HepG2 (cell line): ENCODE measurements around the gene GALNT16. TPM values are rescaled to one million over a fixed set of nuclear protein-coding genes. Genes with fewer than 3 reads are reported as not detected.

ENCODE experiments used
- ATAC-seq: fragments of 200-7000 bp; cut with Tn5 transposase; 3 replicates; pipeline ENCODE4 v1.9.1; 2020; ENCODE audit warnings: mild to moderate bottlenecking, moderate library complexity
- BruUV-seq: library from RNA; stranded (reverse); fragments of 400-500 nt; replicated peaks from 2 replicates; lab custom pipeline; 2021; lab: Mats Ljungman, UMichigan
- CTCF ChIA-PET: fragments of 300-600 bp; formaldehyde crosslinking; extraction: SDS; loops from one replicate; lab custom pipeline; 2021; ENCODE audit warnings: low total read pairs, inconsistent platforms, low intra/inter-chr PET ratio; lab: Yijun Ruan, JAX
- POLR2A ChIA-PET: fragments of 350-600 bp; sonication (Branson Sonifier 250); formaldehyde crosslinking; loops from one replicate; lab custom pipeline; 2020; ENCODE audit warnings: antibody characterized with exemption, inconsistent platforms; lab: Yijun Ruan, JAX
- DNase-seq: peaks from one replicate; pipeline ENCODE4 v3.0.0-alpha.2; 2015; ENCODE audit warnings: low spot score
- FAIRE-seq: peaks from 3 replicates; lab custom pipeline; 2011; peaks lifted over from hg19 to GRCh38; lab: Jason Lieb, UNC
- H2AFZ ChIP-seq: one replicate; pipeline ENCODE4 v1.6.1; 2011; ENCODE audit warnings: low read length, inconsistent platforms
- H3K27ac ChIP-seq: fragments of 300-600 bp; 3 replicates; pipeline ENCODE4 v1.8.0; 2011; ENCODE audit warnings: mixed run types, mild to moderate bottlenecking, mixed read lengths, low read length, inconsistent platforms; ENCODE audit not compliant: insufficient read depth; ENCODE audit errors: extremely low read length
- H3K27me3 ChIP-seq, 2 experiments: fragments of 200-600 bp in 1 of 2; 2 replicates in 1 of 2; 3 replicates in 1 of 2; pipeline versions ENCODE4 v1.6.0 to v1.8.0; 2011; ENCODE audit warnings: low read length in 2 of 2, mild to moderate bottlenecking in 2 of 2, moderate library complexity in 2 of 2, inconsistent platforms in 1 of 2; ENCODE audit not compliant: insufficient read depth in 2 of 2, control insufficient read depth in 1 of 2
- H3K36me3 ChIP-seq, 2 experiments: fragments of 200-600 bp in 1 of 2; replicated peaks in 1 of 2; 2 replicates in 1 of 2; 3 replicates in 1 of 2; pipeline versions ENCODE4 v1.5.1 to v1.8.0; 2011; ENCODE audit warnings: low read length in 2 of 2, inconsistent platforms in 1 of 2; ENCODE audit not compliant: insufficient read depth in 2 of 2, control insufficient read depth in 1 of 2
- H3K4me1 ChIP-seq: 2 replicates; pipeline ENCODE4 v1.5.1; 2012; ENCODE audit warnings: low read length, inconsistent platforms; ENCODE audit not compliant: insufficient read depth
- H3K4me2 ChIP-seq: 2 replicates; pipeline ENCODE4 v1.6.0; 2011; ENCODE audit warnings: low read depth, low read length, inconsistent platforms
- H3K4me3 ChIP-seq, 3 experiments: fragments of 200-600 bp in 1 of 3; sonication (generic), shearing (Covaris generic) in 1 of 3; replicated peaks in 1 of 3; 2 replicates each; pipeline ENCODE4 v1.5.1; 2011 to 2016; ENCODE audit warnings: low read length in 3 of 3, inconsistent platforms in 2 of 3, low read depth in 2 of 3, mild to moderate bottlenecking in 2 of 3, control low read depth in 1 of 3, mixed read lengths in 1 of 3; ENCODE audit not compliant: insufficient read depth in 1 of 3
- H3K79me2 ChIP-seq: one replicate; pipeline ENCODE4 v1.6.1; 2011; ENCODE audit warnings: low read length, inconsistent platforms; ENCODE audit not compliant: insufficient read depth
- H3K9ac ChIP-seq: 2 replicates; pipeline ENCODE4 v1.6.0; 2011; ENCODE audit warnings: mild to moderate bottlenecking, low read depth, low read length, inconsistent platforms; ENCODE audit not compliant: insufficient read depth
- H3K9me3 ChIP-seq: 2 replicates; pipeline ENCODE4 v1.5.1; 2012; ENCODE audit warnings: mild to moderate bottlenecking, low read length
- H4K20me1 ChIP-seq: 2 replicates; pipeline ENCODE4 v1.6.0; 2011; ENCODE audit warnings: inconsistent platforms, mild to moderate bottlenecking, low read length, moderate library complexity; ENCODE audit not compliant: insufficient read depth
- AGO1 ChIP-seq: fragments of 200-400 bp; formaldehyde crosslinking; IDR thresholded peaks from 2 replicates; pipeline ENCODE4 v1.6.1; 2017; ENCODE audit warnings: mild to moderate bottlenecking, low read depth, low read length, moderate library complexity; ENCODE audit not compliant: poor library complexity, severe bottlenecking
- EED ChIP-seq: sonication (generic); formaldehyde crosslinking; IDR thresholded peaks from 2 replicates; pipeline ENCODE4 v1.5.0; 2020; ENCODE audit warnings: mild to moderate bottlenecking, missing genetic modification reagents
- HCFC1 ChIP-seq: fragments of 150-350 bp; IDR thresholded peaks from 2 replicates; pipeline ENCODE4 v1.6.1; 2014; ENCODE audit warnings: low read depth, low read length
- IKZF5 ChIP-seq: IDR thresholded peaks from 2 replicates; pipeline ENCODE4 v1.6.1; 2018; ENCODE audit warnings: missing genetic modification reagents, mild to moderate bottlenecking, missing compliant biosample characterization
- MAFG ChIP-seq: sonication (generic); formaldehyde crosslinking; IDR thresholded peaks from 2 replicates; pipeline ENCODE4 v1.5.1; 2020; ENCODE audit warnings: mild to moderate bottlenecking, missing genetic modification reagents
- NONO ChIP-seq, 2 experiments: fragments of 450-650 bp in 1 of 2; sonication (generic) in 1 of 2; formaldehyde crosslinking in 1 of 2; IDR thresholded peaks in 1 of 2; conservative IDR thresholded peaks in 1 of 2; 2 replicates each; pipeline versions ENCODE4 v1.6.1 to v1.8.0; 2017 to 2022; ENCODE audit warnings: mild to moderate bottlenecking in 1 of 2, missing genetic modification reagents in 1 of 2, moderate library complexity in 1 of 2
- PAF1 ChIP-seq: IDR thresholded peaks from 2 replicates; pipeline ENCODE4 v1.6.1; 2016; ENCODE audit warnings: missing genetic modification reagents, missing compliant biosample characterization
- PAX8 ChIP-seq: sonication (generic); formaldehyde crosslinking; IDR thresholded peaks from 2 replicates; pipeline ENCODE4 v1.8.0; 2022; ENCODE audit warnings: mild to moderate bottlenecking, missing genetic modification reagents, borderline replicate concordance
- PRDM4 ChIP-seq: sonication (generic); formaldehyde crosslinking; IDR thresholded peaks from 2 replicates; pipeline ENCODE4 v1.9.0; 2021; ENCODE audit warnings: missing genetic modification reagents, borderline replicate concordance
- RFXAP ChIP-seq: sonication (generic); formaldehyde crosslinking; IDR thresholded peaks from 2 replicates; pipeline ENCODE4 v1.4.0; 2020; ENCODE audit warnings: missing genetic modification reagents, borderline replicate concordance
- SMARCC2 ChIP-seq: fragments of 450-650 bp; IDR thresholded peaks from 2 replicates; pipeline ENCODE4 v1.6.1; 2017; ENCODE audit warnings: antibody characterized with exemption, mild to moderate bottlenecking
- TCF7L2 ChIP-seq: IDR thresholded peaks from 2 replicates; pipeline ENCODE4 v1.6.1; 2011; ENCODE audit warnings: mild to moderate bottlenecking, low read depth, low read length, moderate library complexity
- TRIM22 ChIP-seq: fragments of 450-650 bp; IDR thresholded peaks from 2 replicates; pipeline ENCODE4 v1.6.1; 2017
- ZBTB14 ChIP-seq: sonication (generic); formaldehyde crosslinking; IDR thresholded peaks from 2 replicates; pipeline ENCODE4 v1.4.0; 2020; ENCODE audit warnings: missing genetic modification reagents
- ZNF354B ChIP-seq: sonication (generic); formaldehyde crosslinking; IDR thresholded peaks from 2 replicates; pipeline ENCODE4 v1.8.0; 2022; ENCODE audit warnings: mild to moderate bottlenecking, missing genetic modification reagents
- ZNF703 ChIP-seq: sonication (generic); formaldehyde crosslinking; IDR thresholded peaks from 2 replicates; pipeline ENCODE4 v1.5.1; 2020; ENCODE audit warnings: missing genetic modification reagents, mild to moderate bottlenecking, moderate library complexity, borderline replicate concordance
- ZNF75D ChIP-seq: sonication (generic); formaldehyde crosslinking; IDR thresholded peaks from 2 replicates; pipeline ENCODE4 v1.8.1; 2023; ENCODE audit warnings: missing genetic modification reagents, mild to moderate bottlenecking, borderline replicate concordance
- WGBS: methylation state at CpG from one replicate; pipeline ENCODE4 v1.1.6; 2017; ENCODE audit warnings: low lambda C conversion rate; 5-methylcytosine and 5-hydroxymethylcytosine counted together
- in situ Hi-C: cut with HindIII; loops from 2 replicates; pipeline ENCODE4 v1.10.0; 2017; ENCODE audit warnings: low pct_unique_long_range_greater_than_20kb; ENCODE audit not compliant: extremely low pct_ligation_motif_present
- intact Hi-C: fragments of 100-400 bp; cut with micrococcal nuclease; formaldehyde crosslinking; loops from one replicate; pipeline ENCODE4 v1.10.0; 2022; ENCODE audit not compliant: unreplicated experiment
- polyA plus RNA-seq, 8 experiments: library from polyadenylated mRNA; depleted of rRNA in 3 of 8; stranded (reverse) in 7 of 8; unstranded in 1 of 8; fragments of >200 nt; fragmentation: Illumina TruSeq in 4 of 8; extraction: Trizol in 4 of 8; gene quantifications; 2 replicates each; pipeline versions ENCODE4 v1.2.1 to v1.2.3, GENCODE V29; 2011 to 2016; ENCODE audit warnings: low read depth in 4 of 8, missing spikeins in 1 of 8, mixed read lengths in 1 of 8; ENCODE audit not compliant: insufficient read depth in 1 of 8
- total RNA-seq, 5 experiments: library from RNA; depleted of rRNA; stranded (reverse); fragments of >200 nt; fragmentation: Illumina TruSeq; extraction: Trizol; gene quantifications; 2 replicates each; pipeline ENCODE4 v1.2.3, GENCODE V29; 2016; ENCODE audit warnings: low read depth in 1 of 5

The GALNT16 gene
- total and polyA plus RNA-seq, 2 of the 13 experiments (the other 11 are each of a cell fraction or from before 2014, with no cell fraction given): 0.54 to 0.82 TPM

- no peak overlapping the region for H2AFZ ChIP-seq
- CTCF ChIA-PET: no interaction called here
- peaks cover 1 to 7% of the 10 kb centered on the region in 2 experiments; a peak in 1 of 5 replicates for H3K27me3 ChIP-seq
- H3K9me3 ChIP-seq: no peaks in the 10 kb centered on the region
- 56% methylated on average over 3 of the region's 3 CpGs for WGBS
- POLR2A ChIA-PET: interaction anchor here (0.5 kb wide), 1 partner anchor 39 kb away, joined by 3 read pairs; the partner anchor contains the start of genes ERH and SLC39A9
- H3K36me3 ChIP-seq: no peaks in the 10 kb centered on the region
- H3K79me2 ChIP-seq: no peaks in the 10 kb centered on the region
- H3K4me1 ChIP-seq: peaks cover 26% of the 10 kb centered on the region
- ATAC-seq: no peak
- TF ChIP-seq PAX8: no peak
- TF ChIP-seq TCF7L2: no peak
- TF ChIP-seq IKZF5 (CRISPR knock-in tag): no peak
- no peak for TF ChIP-seq SMARCC2
- TF ChIP-seq EED: no peak
- TF ChIP-seq ZNF703 (CRISPR knock-in tag): no peak
- no peak for TF ChIP-seq MAFG (CRISPR knock-in tag)
- TF ChIP-seq HCFC1: no peak
- no peak for TF ChIP-seq NONO (IDR thresholded peaks at IDR 0.05)
- TF ChIP-seq NONO (CRISPR knock-in tag; conservative IDR thresholded peaks at IDR 0.05): no peak
- no peak for TF ChIP-seq ZNF354B (CRISPR knock-in tag)
- TF ChIP-seq RFXAP: no peak
- TF ChIP-seq AGO1: no peak
- TF ChIP-seq ZBTB14 (CRISPR knock-in tag): no peak
- TF ChIP-seq TRIM22: no peak
- no peak for TF ChIP-seq PRDM4 (CRISPR knock-in tag)
- TF ChIP-seq ZNF75D (CRISPR knock-in tag): no peak
- TF ChIP-seq PAF1 (CRISPR knock-in tag): no peak
- BruUV-seq: no TSS peak
- no peaks in the 10 kb centered on the region for H4K20me1 ChIP-seq
- no peak for DNase-seq
- H3K27ac ChIP-seq: no peak overlapping the region
- intact Hi-C loops (no loop called here), in situ Hi-C loops (no loop called here)
- H3K4me3 ChIP-seq: no peak overlapping the region
- no peak overlapping the region for H3K9ac ChIP-seq
- FAIRE-seq: no peak
- no peak overlapping the region for H3K4me2 ChIP-seq
These were observed 99.0 kb downstream of the GALNT16 start for GRCh38 chr14:69358966-69359365.
